GM18867 (cell line): Measurements from ENCODE around the gene SMAGP.

Experiments
- ATAC-seq: cut with Tn5 transposase; IDR thresholded peaks from one replicate; pipeline ENCODE4 v1.9.1; 2021; ENCODE audit warnings: mild to moderate bottlenecking, moderate library complexity; ENCODE audit not compliant: unreplicated experiment

Gene SMAGP

GRCh38 chr12:51198568-51199365 is 71.4 kb downstream of the SMAGP start:
- no peak for ATAC-seq

GRCh38 chr12:51197736-51198567 is 72.3 kb downstream of the SMAGP start:
- ATAC-seq, result no peak

GRCh38 chr12:51196547-51196946 is 73.7 kb downstream of the SMAGP start:
- ATAC-seq, result no peak

GRCh38 chr12:51195841-51196240 is 74.4 kb downstream of the SMAGP start:
- no peak for ATAC-seq
